NCI-H2171 (cell line): ENCODE data around the gene SYT3.
"Not testable (repeated sequence)": the region's sequence is repeated elsewhere in the genome, so short reads cannot be mapped to it uniquely, and the experiment has no call there.

ENCODE experiments used
- DNase-seq: peaks from one replicate; lab custom pipeline; 2025; lab: John Stamatoyannopoulos, UW

The SYT3 gene

DNA sequence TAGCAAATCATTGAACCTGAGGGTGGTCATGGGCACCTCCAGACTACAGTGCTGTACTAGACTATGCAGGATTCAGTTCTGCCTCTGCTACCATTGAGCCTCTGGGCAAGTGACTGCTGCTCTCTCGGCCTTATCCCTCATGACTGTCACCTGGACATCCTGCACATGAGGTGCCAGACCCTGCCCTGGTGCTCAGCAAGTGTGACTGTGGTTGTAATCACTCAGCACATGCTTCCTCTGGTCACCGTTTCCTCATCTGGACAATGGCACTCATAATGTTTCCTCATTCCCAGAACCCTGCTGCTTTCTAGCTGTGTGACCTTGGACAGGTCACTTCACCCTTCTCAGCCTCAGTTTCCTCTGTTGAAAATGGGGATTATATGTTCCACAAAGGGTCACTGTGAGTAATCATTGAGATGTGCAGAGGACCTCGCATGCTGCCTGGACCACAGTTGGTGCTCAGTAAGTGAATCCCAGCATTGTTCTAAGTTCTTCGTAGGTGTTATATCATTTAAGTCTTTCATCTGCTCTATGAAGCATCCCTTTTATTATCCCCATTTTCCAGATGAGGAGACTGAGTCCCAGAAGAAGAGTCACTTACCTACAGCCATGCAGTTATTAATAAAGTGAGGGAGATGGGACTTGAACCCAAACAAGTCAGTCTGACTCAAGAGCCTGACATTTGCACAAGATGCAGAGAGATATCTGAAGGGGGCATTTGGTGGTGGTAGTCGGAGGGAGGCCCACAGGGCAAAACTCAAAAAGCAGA, 3.2 kb downstream of the SYT3 start:
- no peak for DNase-seq

DNA sequence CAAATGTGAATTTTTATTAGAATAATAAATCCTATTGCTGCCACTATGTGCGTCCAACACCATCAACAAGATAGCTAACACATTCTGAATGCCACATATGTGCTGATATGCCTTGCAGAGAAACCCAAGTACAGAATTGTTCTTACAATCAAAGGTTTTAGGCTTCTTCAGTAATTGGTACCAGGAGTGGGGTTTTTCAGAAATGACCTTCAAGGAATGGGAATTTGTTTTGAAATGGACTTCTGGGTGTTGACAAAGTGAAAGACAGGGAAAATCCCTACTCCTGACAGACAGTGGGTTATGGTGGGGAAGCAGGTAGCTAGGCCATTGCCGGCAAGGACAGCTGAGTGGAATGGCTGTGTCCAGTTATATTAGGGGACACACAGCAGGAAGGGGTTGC, 5.7 kb downstream of the SYT3 start:
- DNase-seq: no peak

DNA sequence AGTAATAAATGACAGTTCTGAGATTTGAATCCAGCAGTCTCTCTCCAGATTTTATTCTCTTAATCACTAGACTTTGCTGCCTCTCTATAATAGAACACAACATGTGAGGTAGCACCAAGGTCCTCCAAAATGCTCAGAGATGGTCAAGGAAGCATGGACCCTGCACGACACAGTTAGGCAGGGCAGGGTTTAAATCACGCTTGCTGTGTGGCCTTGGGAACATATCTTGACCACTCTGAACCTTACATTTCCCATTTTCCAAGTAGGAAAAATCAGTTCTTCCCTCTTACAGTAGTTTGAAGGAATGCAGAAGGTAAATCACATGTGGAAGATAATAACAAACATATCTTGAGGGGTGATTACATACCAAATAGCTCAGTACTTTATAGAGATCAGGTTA, 6.3 kb downstream of the SYT3 start:
- DNase-seq: no peak

DNA sequence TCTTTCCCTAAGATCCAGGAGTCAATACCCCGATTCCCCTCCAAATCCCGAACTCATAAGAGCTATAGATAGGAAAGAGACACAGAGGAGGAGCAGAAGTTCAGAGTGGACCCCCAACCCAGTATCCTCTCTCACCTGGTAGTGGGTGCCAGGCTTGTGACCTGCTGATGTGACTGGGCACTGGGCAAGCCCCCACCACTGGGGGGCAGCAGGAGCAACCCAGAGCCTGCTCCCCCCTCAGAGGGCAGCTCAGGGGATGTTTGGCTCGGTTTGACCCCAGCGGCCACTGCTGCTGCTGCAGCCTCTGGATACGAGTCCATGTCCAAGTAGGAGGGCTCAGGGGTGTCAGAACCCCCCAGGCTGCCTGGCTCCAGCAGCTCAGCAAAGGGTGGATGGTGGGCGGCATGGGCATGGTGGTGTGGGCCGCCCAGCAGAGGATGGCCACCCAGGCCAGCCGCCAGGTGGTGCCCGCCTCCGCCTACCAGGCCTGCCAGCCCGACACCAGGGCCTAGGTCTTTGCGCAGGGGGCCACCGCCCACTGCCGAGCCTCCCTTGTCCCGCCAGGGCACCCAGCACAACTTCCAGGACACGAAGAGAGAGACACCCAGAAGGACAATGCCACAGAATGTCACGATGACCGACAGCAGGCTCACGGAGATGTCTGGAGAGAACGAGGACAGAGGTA, 7.4 kb downstream of the SYT3 start:
- no peak for DNase-seq

DNA sequence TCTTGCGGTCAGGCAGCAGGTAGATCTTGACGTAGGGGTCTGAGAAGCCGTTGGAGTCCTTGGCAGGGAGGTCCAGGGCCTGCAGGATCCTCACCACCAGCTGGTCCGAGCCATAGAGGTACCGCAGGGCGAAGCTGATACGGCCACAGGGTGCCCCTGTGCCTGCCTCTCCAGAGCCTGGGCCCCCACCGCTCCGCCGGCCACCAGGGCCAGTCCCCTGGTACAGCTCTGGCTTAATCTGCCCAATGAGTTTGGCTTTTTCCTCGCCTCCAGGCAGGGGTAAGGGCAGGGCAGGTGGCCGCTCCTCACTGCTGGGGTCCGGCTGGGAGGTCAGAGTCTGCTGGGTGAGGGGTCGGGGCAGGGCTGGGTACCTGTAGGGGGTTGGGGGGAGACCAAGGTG, 9.9 kb downstream of the SYT3 start:
- DNase-seq: no peak

DNA sequence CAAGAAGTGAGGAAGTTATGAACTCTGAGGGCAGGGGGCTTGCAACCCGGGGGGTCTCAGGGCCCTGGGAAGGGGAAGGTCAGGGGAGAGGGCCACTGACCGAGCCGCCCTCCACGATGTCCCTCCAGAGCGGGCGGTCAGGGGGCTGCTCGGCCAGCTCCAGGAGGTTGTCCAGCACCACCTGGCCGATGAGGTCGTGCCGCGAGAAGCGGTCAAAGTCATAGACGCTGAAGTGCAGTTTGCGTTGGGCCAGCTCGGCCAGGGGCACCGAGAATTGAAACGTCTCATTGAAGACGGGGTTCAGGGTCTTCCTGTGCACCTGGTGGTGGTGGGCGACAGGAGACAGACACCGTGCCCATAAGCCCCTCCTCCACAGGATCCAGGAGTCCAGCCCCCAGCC, 10.5 kb downstream of the SYT3 start:
- no peak for DNase-seq

DNA sequence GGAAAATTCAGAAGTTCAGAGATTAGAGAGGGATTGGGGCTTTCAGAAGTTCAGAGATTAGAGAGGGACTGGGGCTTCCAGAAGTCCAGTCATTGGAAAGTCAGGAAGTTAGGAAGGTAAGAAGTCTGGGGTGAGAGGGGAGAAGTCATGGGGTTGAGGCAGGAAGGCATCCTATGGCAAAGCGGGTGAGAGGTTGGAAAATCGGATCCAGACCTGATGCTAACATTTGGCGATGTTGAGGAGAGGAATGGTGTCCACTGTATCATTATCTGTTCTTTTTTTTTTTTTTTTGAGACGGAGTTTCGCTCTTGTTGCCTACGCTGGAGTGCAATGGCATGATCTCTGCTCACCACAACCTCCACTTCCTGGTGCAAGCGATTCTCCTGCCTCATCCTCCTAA, 11.1 kb downstream of the SYT3 start:
- DNase-seq: no peak

DNA sequence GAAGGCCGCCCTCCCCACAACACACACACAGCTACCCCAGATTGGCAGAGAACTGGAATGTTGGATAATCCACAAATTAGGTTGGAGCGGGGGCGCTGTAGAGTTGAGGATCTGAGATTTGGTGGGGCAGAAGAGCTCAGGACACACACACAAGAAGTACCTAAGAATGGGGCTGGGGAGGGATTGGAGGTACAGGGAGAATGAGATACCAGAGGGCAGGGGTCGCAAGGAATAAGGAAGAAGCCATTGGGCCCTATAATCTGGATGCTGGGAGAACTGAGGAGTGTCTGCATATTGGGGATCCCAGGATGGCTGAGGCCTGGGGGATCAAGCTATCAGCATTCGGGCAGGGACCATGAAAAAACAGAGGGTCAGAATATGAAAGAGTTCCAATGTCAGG, 11.5 kb downstream of the SYT3 start:
- DNase-seq: no peak

DNA sequence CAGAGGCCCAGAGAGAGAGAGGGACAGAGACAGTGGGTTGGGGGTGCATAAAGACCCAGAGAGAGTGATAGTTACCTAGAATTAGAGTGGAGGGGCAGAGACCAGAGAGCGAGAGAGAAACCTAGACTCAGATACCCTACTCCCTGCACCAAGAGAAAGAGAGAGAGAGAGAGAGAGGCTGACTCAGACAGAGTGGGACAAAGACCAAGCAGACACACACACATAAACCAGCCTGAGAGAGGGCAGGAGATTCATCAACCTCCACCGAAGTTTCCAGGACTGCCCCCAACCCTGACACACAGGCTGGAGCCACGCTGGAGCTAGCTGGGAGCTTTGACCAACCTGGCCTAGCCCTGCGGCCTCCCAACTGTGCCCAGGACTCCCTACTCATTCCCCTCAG, 12.9 kb downstream of the SYT3 start:
- no peak for DNase-seq

DNA sequence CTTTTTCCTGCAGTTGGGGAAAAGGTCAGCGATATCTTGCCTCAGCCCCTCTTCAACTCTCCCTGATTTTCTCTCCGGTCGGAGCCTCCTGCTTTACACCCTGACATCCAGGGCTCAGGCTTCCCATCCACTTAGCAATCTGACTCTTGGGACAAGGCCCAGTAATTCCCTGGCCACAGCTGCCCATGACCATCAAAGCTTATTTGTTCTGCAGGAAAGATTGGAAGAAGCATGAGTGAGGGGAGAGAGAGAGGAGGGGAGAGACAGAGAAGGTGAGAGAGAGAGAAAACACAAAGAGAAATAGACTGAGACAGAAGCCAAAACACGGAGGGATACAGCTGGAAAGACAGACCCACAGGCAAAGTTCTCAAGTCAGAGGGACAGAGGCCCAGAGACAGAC, 13.7 kb downstream of the SYT3 start:
- DNase-seq: no peak

DNA sequence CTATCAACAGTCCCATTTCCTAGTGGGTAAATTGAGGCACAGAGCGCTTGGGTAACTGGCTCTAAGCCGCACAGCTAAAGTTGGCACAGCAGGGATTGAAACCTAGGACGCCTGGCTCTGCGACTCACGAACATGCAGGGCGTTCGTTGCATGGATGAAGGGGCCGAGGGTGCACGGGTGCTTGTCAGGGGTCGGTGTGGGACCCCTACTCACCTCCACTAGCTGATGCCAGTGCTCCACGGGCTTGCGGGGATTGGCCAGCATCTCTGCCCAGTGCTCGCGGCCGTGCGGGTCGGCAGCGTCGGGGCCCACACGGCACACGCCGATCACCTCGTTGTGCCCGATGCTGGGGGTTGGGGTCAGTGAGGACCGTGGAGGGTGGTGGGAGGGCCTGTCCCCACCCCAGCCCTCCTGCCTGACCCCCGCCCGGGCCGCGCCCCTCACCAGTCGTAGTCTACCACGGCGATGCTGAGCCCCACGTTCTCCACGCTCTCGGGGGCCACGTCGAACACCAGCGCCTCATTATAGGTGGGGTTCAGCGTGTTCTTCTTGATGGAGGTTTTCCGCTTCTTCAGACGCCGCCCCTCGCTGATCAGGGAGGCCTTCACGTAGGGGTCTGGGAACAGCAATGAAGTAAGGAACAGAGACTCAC, 14.6 kb downstream of the SYT3 start:
- no peak for DNase-seq

DNA sequence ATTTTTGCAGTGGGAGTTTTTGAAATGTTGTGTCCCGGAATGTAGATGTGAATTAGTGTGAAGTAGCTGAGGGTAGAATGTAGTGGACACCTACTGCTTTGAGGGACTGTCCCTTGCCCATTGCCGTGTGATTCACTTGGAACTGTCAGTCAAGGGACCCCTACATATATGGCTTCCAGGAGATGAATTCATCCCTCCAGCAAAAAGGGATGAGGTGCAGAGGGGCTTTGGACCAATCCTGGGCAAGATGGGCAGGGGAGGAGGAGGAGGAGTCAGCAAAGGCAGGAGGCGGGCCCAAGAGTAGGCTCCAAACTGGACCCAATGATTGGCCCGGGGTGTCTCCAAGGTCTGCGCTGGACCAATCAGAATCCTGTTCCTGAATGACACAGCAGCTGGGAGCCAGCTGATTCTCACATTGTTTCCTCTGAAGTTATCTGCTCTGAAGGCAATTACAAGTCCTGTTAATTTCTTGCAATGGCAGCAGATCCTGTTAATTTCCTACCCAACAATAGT, 19.2 kb downstream of the SYT3 start:
- not testable (repeated sequence) for DNase-seq

DNA sequence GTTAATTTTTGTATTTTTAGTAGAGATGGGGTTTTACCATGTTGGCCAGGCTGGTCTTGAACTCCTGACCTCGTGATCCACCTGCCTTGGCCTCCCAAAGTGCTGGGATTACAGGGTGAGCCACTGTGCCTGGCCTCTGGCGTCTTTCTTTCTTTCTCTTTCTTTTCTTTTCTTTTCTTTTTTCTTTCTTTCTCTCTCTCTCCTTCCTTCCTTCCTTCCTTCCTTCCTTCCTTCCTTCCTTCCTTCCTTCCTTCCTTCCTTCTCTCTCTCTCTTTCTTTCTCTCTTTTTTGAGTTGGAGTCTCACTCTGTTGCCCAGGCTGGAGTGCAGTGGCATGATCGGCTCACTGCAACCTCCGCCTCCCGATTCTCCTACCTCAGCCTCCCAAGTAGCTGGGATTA, 20.5 kb downstream of the SYT3 start:
- DNase-seq: not testable (repeated sequence)

DNA sequence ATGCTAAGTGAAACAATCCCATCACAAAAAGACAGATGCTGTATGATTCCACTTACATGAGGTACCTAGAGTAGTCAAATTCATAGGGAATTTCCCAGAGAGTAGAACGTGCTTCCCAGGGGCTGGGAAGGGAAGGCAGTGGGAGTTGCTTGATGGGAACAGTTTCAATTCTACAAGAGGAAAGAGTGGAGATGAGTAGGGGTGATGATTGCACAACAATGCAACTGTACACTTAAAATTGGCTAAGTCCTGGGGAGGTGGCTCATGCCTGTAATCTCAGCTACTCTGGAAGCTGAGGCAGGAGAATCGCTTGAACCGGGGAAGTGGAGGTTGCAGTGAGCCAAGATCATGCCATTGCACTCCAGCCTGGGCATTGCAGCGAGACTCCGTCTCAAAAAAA, 21.3 kb downstream of the SYT3 start:
- not testable (repeated sequence) for DNase-seq

DNA sequence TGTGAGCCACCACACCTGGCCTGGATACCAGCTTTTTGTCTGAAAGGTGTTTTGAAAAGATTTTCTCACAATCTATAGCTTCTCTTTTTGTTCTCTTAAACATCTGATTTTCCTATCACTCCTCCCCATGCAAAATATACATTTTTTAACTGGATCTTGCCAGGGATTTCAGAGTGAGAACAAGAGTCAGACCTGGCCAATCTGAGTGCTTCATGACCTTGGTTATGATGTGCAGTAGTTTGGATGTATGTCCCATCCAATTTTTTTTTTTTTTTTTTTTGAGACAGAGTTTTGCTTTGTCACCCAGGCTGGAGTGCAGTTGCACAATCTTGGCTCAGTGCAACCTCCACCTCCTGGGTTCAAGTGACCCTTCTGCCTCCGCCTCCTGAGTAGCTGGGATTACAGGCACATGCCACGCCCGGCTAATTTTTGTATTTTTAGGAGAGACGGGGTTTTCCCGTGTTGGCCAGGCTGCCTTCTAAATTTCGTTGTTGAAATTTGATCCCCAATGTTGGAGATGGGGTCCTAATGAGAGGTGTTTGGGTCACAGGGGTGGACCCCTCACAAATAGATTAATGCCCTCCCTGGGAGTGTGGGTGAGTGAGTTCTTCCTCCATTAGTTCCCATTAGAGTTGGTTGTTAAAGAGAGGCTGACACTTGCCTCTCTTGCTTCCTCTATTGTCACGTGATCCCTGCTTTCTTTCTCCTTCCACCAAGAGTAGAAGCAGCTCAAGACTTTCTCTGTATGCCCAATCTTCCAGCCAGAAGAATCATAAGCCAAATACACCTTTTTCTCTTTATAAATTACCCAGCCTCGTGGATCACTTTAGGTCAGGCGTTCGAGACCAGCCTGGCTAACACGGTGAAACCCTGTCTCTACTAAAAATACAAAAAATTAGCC, 26.9 kb downstream of the SYT3 start:
- not testable (repeated sequence) for DNase-seq

DNA sequence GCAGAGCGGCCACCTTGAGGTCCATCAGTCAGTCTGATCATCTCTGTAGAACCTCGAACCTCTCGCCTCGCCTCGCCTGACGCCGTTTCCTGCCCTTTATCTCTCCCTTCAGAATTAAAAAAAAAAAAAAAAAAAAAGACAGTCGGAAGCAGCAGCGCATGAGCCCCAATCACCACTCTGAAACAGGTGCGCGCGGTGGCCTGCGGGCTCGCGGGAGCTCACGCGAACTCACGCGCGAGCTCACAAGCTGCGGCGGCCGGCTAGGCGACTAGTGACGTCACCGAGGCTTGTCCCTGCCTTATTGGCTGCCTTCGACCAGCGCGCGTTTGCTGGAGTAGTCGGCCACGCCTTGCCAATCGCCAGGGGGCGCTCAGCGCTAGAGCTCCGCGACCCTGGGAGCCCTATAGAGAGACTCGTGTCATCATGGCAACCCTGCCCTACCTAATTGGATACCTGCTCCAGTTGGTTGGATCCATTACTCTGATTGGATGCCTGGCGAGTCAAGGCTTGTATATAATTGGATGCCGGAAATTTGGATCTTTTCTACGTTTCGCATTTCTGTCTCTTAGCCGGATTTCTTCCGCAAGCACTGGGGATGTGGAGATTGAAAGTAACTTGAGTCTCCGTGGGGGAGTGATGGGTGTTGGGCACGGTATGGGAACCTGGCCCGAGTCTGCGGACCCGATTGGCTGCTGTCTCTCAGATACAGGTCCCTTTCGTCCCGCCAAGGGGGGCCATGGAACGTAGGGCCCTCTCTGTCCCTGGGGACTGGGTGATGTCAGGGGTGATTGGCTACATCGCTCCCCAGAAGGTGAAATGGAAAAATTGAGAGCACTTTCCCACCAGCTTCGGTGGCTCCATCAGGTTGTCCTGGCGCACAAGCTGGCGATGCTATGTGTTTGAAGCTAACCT, 31.6 kb downstream of the SYT3 start:
- DNase-seq: peak; percentile 89

DNA sequence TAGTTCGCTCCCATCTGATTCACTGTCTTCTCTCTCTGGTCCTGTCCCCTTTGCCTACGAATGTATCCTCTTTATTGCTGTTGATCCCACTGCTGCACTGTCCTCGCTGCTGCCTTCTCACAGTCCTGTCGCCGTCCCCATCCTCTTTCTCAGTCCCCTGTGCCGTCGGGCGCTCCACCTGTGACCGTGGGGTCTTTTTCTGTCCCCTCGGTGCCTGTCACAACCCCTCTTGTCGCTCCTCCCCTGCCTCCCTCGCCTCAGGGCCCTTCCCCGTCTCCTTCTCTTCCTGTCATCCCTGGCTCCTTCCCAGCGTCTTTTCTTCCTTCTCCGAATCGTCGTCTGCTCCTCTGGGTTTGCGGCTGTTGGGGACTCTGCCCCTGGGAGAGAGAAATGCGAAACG, 32.3 kb downstream of the SYT3 start:
- no peak for DNase-seq

DNA sequence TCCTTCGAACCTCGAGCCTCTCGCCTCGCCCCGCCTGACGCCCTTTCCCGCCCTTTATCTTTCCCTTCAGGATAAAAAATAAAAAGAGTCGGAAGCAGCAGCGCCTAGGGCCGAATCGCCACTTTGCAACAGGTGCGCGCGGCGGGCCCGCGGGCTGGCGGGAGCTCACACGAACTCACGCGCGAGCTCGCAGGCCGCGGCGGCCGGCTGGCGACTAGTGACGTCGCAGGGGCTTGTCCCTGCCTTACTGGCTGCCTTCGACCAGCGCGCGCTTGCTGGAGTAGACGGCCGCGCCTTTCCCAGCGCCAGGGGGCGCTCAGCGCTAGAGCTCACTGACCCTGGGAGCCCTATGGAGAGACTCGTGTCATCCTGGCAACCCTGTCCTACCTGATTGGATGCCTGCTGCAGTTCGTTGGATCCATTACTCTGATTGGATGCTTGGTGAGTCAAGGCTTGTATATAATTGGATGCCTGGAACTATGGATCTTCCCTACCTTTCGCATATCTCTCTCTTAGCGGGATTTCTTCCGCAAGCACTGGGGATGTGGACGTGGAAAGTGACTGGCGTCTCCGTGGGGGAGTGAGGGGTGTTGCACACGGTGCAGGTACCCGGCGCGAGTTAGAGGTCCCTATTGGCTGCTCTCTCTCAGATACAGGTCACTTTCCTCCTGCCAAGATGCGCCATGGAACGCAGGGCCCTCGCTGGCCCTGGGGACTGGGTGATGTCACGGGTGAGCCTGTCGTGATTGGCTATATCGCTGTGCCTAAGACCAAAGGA, 33.4 kb downstream of the SYT3 start:
- DNase-seq: peak; percentile 6

DNA sequence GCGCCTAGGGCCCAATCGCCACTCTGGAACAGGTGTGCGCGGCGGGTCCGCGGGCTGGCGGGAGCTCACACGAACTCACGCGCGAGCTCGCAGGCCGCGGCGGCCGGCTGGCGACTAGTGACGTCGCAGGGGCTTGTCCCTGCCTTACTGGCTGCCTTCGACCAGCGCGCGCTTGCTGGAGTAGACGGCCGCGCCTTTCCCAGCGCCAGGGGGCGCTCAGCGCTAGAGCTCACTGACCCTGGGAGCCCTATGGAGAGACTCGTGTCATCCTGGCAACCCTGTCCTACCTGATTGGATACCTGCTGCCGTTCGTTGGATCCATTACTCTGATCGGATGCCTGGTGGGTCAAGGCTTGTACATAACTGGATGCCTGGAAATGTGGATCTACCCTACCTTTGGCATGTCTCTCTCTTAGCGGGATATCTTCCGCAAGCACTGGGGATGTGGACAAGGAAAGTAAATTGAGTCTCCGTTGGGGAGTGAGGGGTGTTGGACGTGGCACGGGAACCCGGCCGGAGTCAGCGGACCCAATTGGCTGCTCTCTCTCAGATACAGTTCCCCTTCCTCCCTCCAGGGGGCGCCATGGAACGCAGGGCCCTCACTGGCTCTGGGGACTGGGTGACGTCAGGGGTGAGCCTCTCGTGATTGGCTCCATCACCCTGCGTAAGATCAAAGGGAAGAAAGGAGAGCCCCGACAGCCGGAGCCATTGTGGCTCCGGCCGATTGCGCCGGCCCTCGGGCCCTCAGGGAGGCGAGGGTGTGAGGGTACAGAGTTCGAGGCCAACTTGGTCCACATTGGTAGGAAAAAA, 35.2 kb downstream of the SYT3 start:
- not testable (repeated sequence) for DNase-seq
